HEK293T (cell line): ENCODE measurements around the gene ZNF540.
"Not testable (repeated sequence)": the region's sequence is repeated elsewhere in the genome, so short reads cannot be mapped to it uniquely, and the experiment has no call there.

ENCODE experiments used
- CTCF ChIA-PET: fragments of 350-600 bp; formaldehyde crosslinking; extraction: SDS; loops from one replicate; lab custom pipeline; 2021; ENCODE audit warnings: antibody characterized with exemption, inconsistent platforms; lab: Yijun Ruan, JAX
- POLR2A ChIA-PET: fragments of 350-600 bp; formaldehyde crosslinking; extraction: SDS; loops from one replicate; lab custom pipeline; 2020; ENCODE audit warnings: antibody characterized with exemption, inconsistent platforms; lab: Yijun Ruan, JAX
- DNase-seq: peaks from one replicate; pipeline ENCODE4 v3.0.0; 2012; ENCODE audit warnings: mixed read lengths; ENCODE audit errors: extremely low spot score
- BHLHE40 ChIP-seq: fragments of 450-650 bp; IDR thresholded peaks from 2 replicates; pipeline ENCODE4 v1.6.1; 2016; ENCODE audit warnings: mild to moderate bottlenecking, moderate library complexity, borderline replicate concordance
- CTBP1 ChIP-seq: fragments of 450-650 bp; IDR thresholded peaks from 2 replicates; pipeline ENCODE4 v1.6.1; 2016; ENCODE audit warnings: borderline replicate concordance
- FOXA1 ChIP-seq: fragments of 450-650 bp; IDR thresholded peaks from 2 replicates; pipeline ENCODE4 v1.6.1; 2016; ENCODE audit warnings: mild to moderate bottlenecking
- FOXK2 ChIP-seq: fragments of 450-650 bp; IDR thresholded peaks from 2 replicates; pipeline ENCODE4 v1.6.1; 2016; ENCODE audit warnings: mild to moderate bottlenecking
- FOXM1 ChIP-seq: fragments of 450-650 bp; IDR thresholded peaks from 2 replicates; pipeline ENCODE4 v1.6.1; 2017; ENCODE audit warnings: mild to moderate bottlenecking, borderline replicate concordance
- HDGF ChIP-seq: fragments of 450-650 bp; IDR thresholded peaks from 2 replicates; pipeline ENCODE4 v1.6.1; 2017; ENCODE audit warnings: antibody characterized with exemption, borderline replicate concordance
- L3MBTL2 ChIP-seq: fragments of 450-650 bp; conservative IDR thresholded peaks from 2 replicates; pipeline ENCODE4 v1.6.1; 2016; ENCODE audit warnings: mild to moderate bottlenecking
- LEF1 ChIP-seq: fragments of 450-650 bp; IDR thresholded peaks from 2 replicates; pipeline ENCODE4 v1.6.1; 2017; ENCODE audit warnings: mild to moderate bottlenecking, borderline replicate concordance
- NFRKB ChIP-seq: fragments of 450-650 bp; IDR thresholded peaks from 2 replicates; pipeline ENCODE4 v1.6.1; 2016; ENCODE audit warnings: mild to moderate bottlenecking, moderate library complexity
- SUZ12 ChIP-seq: fragments of 450-650 bp; IDR thresholded peaks from 2 replicates; pipeline ENCODE4 v1.6.1; 2016; ENCODE audit warnings: mild to moderate bottlenecking
- TARDBP ChIP-seq: fragments of 450-650 bp; IDR thresholded peaks from 2 replicates; pipeline ENCODE4 v1.6.1; 2016
- ZNF384 ChIP-seq: fragments of 450-650 bp; IDR thresholded peaks from 2 replicates; pipeline ENCODE4 v1.6.1; 2016
- TF ChIP-seq, protein P1 (sequence below): fragments of 450-650 bp; IDR thresholded peaks from 2 replicates; pipeline ENCODE4 v1.6.1; 2016

ZNF540 gene

GRCh38 chr19:37654118-37654517 is 59.4 kb downstream of the ZNF540 start:
- ChIA-PET CTCF (interaction anchor here (0.6 kb wide), 1 partner anchor 247 kb away, joined by 7 read pairs; no protein-coding TSS in a partner anchor), POLR2A (interaction anchor here (0.9 to 2.0 kb wide), 2 partner anchors 60 to 245 kb away, joined by 3 to 10 read pairs; partner anchors contain the start of genes ZNF540 and ZNF571)
- no peak for DNase-seq
- no peak for TF ChIP-seq FOXA1
- no peak for TF ChIP-seq FOXK2

DNA sequence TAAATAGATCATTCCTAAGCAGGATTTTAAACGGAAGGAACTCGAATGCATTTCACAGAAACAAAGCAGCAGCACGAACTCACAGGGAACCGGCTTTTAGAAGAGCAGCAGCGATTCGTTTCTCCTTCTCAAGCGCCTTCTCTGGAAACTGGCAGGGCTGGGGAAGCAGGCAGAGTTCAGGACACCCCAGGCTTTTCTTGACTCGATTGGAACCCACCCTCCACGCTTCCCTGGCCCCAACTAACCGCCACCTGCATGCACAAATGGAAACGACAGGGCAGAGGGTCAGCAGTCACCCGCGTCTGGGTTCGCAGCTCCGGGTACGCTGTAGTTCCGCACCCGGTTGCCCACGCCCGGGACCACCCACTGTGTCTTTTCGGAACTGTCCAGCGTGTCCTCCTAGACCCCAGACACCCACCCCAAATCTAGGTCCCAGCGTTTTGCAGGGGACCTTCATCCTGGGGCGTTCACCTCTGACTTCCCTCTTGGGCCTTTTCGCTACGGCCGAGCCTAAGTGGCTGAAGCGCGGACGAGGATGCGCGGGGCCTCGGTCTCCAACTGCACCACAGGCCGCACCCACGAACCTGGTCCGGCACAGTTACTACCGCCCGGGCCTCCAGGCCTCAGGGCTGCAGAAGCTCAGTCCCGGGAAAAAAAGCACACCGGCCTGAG is 60.1 kb downstream of the ZNF540 start:
- ChIA-PET POLR2A (interaction anchor here (0.9 to 2.0 kb wide), 2 partner anchors 60 to 244 kb away, joined by 3 to 10 read pairs; partner anchors contain the start of genes ZNF540 and ZNF571), CTCF (no interaction called here)
- no peak for TF ChIP-seq NFRKB
- no peak for TF ChIP-seq BHLHE40
- no peak for TF ChIP-seq ZNF384
- no peak for TF ChIP-seq TARDBP
- no peak for TF ChIP-seq LEF1
- TF ChIP-seq, protein P1, sequence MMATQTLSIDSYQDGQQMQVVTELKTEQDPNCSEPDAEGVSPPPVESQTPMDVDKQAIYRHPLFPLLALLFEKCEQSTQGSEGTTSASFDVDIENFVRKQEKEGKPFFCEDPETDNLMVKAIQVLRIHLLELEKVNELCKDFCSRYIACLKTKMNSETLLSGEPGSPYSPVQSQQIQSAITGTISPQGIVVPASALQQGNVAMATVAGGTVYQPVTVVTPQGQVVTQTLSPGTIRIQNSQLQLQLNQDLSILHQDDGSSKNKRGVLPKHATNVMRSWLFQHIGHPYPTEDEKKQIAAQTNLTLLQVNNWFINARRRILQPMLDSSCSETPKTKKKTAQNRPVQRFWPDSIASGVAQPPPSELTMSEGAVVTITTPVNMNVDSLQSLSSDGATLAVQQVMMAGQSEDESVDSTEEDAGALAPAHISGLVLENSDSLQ: no peak
- no peak for TF ChIP-seq FOXA1
- TF ChIP-seq HDGF: no peak
- no peak for TF ChIP-seq SUZ12
- DNase-seq: peak; percentile 35

GRCh38 chr19:37655301-37655688 is 60.6 kb downstream of the ZNF540 start, which contains the start of gene ZFP30:
Gene ZFP30 (minus strand): TSS chr19:37655465. CDS start chr19:37647822, 7,643 bp downstream.
- ChIA-PET POLR2A (interaction anchor here (0.9 to 2.0 kb wide), 2 partner anchors 61 to 244 kb away, joined by 3 to 10 read pairs; partner anchors contain the start of genes ZNF540 and ZNF571), CTCF (no interaction called here)
- DNase-seq: peak; percentile 88
- TF ChIP-seq FOXM1 (peak; percentile 44; the same call in 1 of the 2 replicates), FOXA1 (no peak)

DNA sequence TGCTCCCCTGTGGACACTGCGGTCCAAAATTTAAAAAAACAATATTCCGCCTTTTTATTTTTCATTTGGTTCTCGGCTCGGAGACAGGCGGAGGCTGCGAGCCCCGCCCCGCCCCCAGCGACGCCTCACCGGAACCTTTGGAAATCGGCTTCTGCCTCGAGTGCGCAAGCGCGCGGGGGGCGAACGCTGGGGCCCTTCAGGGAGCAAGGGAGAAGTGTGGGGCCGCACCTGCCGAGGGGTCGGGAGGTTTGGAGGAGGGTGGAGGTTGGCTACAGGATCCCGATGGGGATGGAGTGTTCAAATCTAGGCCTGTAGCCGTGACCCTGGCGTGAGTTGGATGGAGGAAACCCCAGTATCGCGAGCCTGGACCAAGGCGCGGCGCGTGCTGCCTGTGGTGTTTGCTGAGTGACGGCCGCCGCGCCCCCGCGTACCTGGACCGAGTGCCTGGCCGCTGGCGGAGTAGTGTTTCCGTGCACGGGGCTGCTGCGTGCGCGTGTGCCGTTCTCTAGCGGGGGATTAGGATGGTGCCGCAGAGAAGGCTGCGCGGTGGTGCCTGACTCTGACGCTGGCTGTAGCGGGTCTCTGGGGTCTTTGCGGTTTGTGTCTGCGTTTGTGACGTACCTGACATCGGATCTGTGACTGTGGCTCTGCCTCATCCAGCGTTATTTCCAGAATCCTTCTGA is 61.2 kb downstream of the ZNF540 start:
- ChIA-PET POLR2A (interaction anchor here (2.0 kb wide), 1 partner anchor 61 kb away, joined by 10 read pairs; the partner anchor contains the start of genes ZNF540 and ZNF571), CTCF (no interaction called here)
- peak; percentile 79 for DNase-seq
- TF ChIP-seq L3MBTL2: peak; percentile 80
- no peak for TF ChIP-seq HDGF
- TF ChIP-seq CTBP1: peak; percentile 34; the same call in 1 of the 2 replicates
- TF ChIP-seq, protein P1: peak; percentile 93

- POLR2A ChIA-PET: interaction anchor here (0.9 kb wide), 1 partner anchor 122 kb away, joined by 3 read pairs; the partner anchor contains the start of gene ZNF573
- DNase-seq, CTCF ChIA-PET: not testable (repeated sequence)
Measured at GRCh38 chr19:37657157-37657556, 62.5 kb downstream of the ZNF540 start.
